ENCODE data around the gene PACSIN2.

DNA sequence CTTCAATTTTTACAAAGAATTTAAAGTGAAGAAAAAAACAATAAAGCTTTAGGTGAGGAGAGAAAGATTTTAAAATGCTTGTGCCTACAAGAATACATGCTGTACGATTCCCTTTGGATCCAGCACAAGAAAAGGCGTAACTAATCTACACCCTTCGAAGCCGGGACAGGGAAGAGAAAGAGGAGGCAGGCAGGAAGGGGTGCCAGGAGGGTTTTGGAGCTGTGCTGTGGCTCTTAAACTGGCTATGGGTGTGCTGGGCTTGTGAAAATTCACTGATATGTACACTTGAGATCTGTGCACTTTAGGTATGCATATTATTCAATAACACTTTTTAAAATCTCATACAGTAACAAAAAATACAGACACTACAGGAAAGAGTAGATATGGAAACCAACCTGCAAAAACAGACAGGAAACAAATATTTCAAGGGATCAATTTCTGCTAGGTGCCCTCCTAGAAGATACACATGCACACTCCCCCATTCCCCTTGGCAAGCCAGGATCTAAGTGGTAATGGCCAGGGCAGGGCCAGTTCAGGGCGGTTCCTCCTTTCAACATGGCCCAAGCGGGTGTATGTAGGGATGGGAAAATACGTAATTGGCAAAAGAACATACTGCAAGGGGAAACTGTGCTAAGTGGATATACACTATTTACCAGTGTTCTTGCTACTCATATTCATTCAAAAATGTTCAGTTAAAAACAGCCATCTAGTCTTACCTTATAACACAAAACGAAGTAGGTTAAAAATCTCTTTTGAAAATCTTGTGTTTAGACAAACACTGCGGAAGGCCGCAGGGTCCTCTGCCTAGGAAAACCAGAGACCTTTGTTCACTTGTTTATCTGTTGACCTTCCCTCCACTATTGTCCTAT is 54.2 kb downstream of the PACSIN2 start:
- TF ChIP-seq TAF1 (IDR thresholded peaks at IDR 0.05; ENCODE audit: borderline replicate concordance, insufficient read depth, low read length) (no peak), POLR2AphosphoS5 (IDR thresholded peaks at IDR 0.05; ENCODE audit: low read depth, low read length) (no peak)
- TF ChIP-seq, protein P1, sequence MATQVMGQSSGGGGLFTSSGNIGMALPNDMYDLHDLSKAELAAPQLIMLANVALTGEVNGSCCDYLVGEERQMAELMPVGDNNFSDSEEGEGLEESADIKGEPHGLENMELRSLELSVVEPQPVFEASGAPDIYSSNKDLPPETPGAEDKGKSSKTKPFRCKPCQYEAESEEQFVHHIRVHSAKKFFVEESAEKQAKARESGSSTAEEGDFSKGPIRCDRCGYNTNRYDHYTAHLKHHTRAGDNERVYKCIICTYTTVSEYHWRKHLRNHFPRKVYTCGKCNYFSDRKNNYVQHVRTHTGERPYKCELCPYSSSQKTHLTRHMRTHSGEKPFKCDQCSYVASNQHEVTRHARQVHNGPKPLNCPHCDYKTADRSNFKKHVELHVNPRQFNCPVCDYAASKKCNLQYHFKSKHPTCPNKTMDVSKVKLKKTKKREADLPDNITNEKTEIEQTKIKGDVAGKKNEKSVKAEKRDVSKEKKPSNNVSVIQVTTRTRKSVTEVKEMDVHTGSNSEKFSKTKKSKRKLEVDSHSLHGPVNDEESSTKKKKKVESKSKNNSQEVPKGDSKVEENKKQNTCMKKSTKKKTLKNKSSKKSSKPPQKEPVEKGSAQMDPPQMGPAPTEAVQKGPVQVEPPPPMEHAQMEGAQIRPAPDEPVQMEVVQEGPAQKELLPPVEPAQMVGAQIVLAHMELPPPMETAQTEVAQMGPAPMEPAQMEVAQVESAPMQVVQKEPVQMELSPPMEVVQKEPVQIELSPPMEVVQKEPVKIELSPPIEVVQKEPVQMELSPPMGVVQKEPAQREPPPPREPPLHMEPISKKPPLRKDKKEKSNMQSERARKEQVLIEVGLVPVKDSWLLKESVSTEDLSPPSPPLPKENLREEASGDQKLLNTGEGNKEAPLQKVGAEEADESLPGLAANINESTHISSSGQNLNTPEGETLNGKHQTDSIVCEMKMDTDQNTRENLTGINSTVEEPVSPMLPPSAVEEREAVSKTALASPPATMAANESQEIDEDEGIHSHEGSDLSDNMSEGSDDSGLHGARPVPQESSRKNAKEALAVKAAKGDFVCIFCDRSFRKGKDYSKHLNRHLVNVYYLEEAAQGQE (IDR thresholded peaks at IDR 0.05; ENCODE audit: insufficient read depth in 1 of 2, low read depth in 2 of 2, low read length in 2 of 2), result no peak

Data from PFSK-1 (cell line).